D721Med (cell line): ENCODE results near the gene EPHA10.
A peak's percentile ranks its signal among the peaks of the same experiment; 100 is the strongest.
"Not testable (repeated sequence)": the region's sequence is repeated elsewhere in the genome, so short reads cannot be mapped to it uniquely, and the experiment has no call there.

Experiments used
- DNase-seq: peaks from one replicate; pipeline ENCODE4 v3.0.0; 2011; ENCODE audit warnings: low spot score; ENCODE audit not compliant: insufficient read length
- FAIRE-seq: peaks from 2 replicates; lab custom pipeline; 2011; peaks lifted over from hg19 to GRCh38; lab: Jason Lieb, UNC
- CTCF ChIP-seq: IDR thresholded peaks from 2 replicates; pipeline ENCODE4 v1.5.1; 2012; ENCODE audit warnings: mild to moderate bottlenecking, control low read depth; ENCODE audit not compliant: insufficient read depth; ENCODE audit errors: missing control alignments

Gene EPHA10

DNA sequence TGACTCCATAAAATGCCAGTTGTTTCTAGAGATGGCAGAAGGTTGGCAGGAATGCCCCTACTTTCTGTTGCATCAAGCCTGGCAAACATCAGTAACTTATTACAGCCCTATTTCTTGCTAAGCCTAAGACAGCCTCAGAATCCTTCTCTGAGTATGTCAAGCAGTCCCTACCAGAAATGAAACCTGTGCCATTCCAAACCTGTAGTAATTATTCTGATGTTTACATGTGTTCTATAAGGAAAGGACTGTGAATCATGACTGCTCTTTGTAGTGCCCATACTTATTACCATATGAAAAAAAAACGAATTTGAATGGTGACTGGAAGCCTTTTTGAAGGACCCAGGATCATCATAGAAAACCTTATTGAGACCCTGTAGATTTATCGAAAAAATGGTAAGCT lies 67.2 kb downstream of the EPHA10 start:
- no peak for DNase-seq
- TF ChIP-seq CTCF = no peak
- FAIRE-seq = no peak

DNA sequence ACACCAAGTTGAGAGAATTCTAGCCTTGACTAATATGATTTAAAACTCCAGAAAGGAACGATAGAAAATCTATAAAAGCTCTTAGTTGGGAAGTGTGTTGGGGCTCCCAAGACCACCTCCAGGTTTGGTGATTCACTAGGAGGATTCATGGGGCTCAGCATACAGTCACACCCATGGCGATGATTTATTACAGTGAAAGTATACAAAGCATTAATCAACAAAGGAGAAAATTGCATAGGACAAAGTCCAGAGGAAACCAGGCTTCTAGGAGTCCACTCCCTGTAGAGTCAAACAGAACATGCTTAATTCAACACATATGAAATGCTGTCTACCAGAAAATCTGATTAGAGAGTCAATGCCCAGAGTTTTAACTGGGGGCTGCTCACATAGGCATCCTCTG lies 67.8 kb downstream of the EPHA10 start:
- FAIRE-seq = no peak
- TF ChIP-seq CTCF = no peak
- no peak for DNase-seq

DNA sequence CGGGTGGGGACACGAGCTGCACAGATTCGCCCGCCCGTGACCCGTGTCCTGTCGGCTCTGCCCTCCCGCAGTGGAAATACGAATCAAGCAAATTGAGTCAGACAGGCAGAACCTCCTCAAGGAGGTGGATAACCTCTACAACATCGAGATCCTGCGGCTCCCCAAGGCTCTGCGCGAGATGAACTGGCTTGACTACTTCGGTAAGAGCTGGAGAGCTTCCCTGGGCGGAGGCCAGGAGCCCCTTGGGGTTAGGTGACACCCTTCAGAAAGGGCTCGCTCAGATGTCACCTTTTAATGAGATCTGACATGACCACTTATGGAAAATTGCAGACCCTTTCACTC lies 72.1 kb downstream of the EPHA10 start:
- no peak for FAIRE-seq

GRCh38 chr1:37692078-37692833 lies 72.7 kb downstream of the EPHA10 start, which contains the start of gene CDCA8:
Gene CDCA8, plus strand, starts transcription at chr1:37692516. Its CDS starts 175 bp downstream, at chr1:37692691.
- DNase-seq (peak; percentile 97), FAIRE-seq (no peak)
- peak; percentile 37 for TF ChIP-seq CTCF

More for the DNA sequence above, 72.1 kb downstream of the EPHA10 start:
- DNase-seq = no peak
- TF ChIP-seq CTCF = no peak

DNA sequence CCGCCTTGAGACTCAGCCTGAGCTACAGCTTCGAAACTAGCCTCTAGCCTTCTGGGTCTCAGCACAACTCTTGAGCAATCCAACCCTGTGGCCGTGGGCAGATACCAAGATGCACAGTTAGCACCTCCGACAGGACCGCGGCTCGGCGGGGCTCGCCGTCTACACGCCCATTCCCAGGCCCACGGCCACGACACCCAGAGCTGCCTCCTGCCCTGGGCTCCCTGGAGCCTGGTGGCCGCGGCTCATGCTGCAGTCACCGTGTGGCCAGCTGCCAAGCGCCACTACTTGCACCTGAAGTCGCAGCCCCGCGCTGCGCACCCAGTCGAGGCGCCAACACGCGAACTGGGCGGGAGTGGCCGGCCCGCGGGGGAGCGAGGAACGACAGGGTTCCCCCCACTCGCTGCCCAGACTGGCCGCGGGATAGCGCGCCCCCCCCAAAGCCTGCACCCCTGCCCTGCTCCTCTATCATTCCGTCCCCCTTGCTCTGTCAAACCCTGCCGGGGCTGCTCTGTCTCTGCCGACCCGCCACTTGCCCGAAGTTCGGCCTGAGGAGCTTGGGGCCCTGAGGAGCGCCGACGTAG lies 73.3 kb downstream of the EPHA10 start:
- FAIRE-seq = no peak
- no peak for DNase-seq

GRCh38 chr1:37688926-37689325 lies 76.0 kb downstream of the EPHA10 start:
- DNase-seq (no peak), FAIRE-seq (no peak)
- TF ChIP-seq CTCF = no peak

More for the DNA sequence above, 73.3 kb downstream of the EPHA10 start:
- no peak for TF ChIP-seq CTCF

GRCh38 chr1:37687764-37688163 lies 77.2 kb downstream of the EPHA10 start:
- not testable (repeated sequence) for FAIRE-seq, DNase-seq
